Osteocyte (in vitro differentiated cells): ENCODE results near the gene COL27A1. TPM values are rescaled to one million over a fixed set of nuclear protein-coding genes. Genes with fewer than 3 reads are reported as not detected.

Source experiments
- DNase-seq: peaks from one replicate; pipeline ENCODE4 v3.0.0; 2021; ENCODE audit warnings: mixed read lengths; ENCODE audit not compliant: unreplicated experiment; ENCODE audit errors: extremely low spot score
- H3K27ac Mint-ChIP-seq: one replicate; pipeline ENCODE4 v1.8.0; 2021; ENCODE audit warnings: mild to moderate bottlenecking, mixed read lengths; ENCODE audit not compliant: unreplicated experiment
- H3K27me3 Mint-ChIP-seq: one replicate; pipeline ENCODE4 v1.8.0; 2021; ENCODE audit warnings: mixed read lengths; ENCODE audit not compliant: unreplicated experiment
- H3K36me3 Mint-ChIP-seq: one replicate; pipeline ENCODE4 v1.8.0; 2021; ENCODE audit warnings: mixed read lengths; ENCODE audit not compliant: unreplicated experiment
- H3K4me1 Mint-ChIP-seq: one replicate; pipeline ENCODE4 v1.8.0; 2021; ENCODE audit warnings: mixed read lengths; ENCODE audit not compliant: unreplicated experiment
- H3K4me3 Mint-ChIP-seq: one replicate; pipeline ENCODE4 v1.8.0; 2021; ENCODE audit warnings: mild to moderate bottlenecking, moderate library complexity, mixed read lengths; ENCODE audit not compliant: unreplicated experiment
- H3K9me3 Mint-ChIP-seq: one replicate; pipeline ENCODE4 v1.8.0; 2021; ENCODE audit warnings: mixed read lengths; ENCODE audit not compliant: unreplicated experiment
- CTCF ChIP-seq: fragments of 200-600 bp; sonication (generic); IDR thresholded peaks from 2 replicates; pipeline ENCODE4 v1.5.0; 2021; ENCODE audit warnings: antibody characterized with exemption, mild to moderate bottlenecking, moderate library complexity
- total RNA-seq: library from RNA; stranded (reverse); gene quantifications from 2 replicates; pipeline ENCODE4 v1.2.1, GENCODE V29; 2021

COL27A1 gene
- total RNA-seq, 1 donor from 2014 or later = 44.4 TPM

GRCh38 chr9:114166103-114166470 lies 10.8 kb downstream of the COL27A1 start:
- H3K36me3 Mint-ChIP-seq = peaks cover 9% of the 10 kb centered on the region
- H3K4me1 Mint-ChIP-seq = peaks cover 59% of the 10 kb centered on the region
- no peaks in the 10 kb centered on the region for H3K27me3 Mint-ChIP-seq
- no peak overlapping the region for H3K4me3 Mint-ChIP-seq
- H3K27ac Mint-ChIP-seq = no peak overlapping the region
- DNase-seq = no peak
- no peaks in the 10 kb centered on the region for H3K9me3 Mint-ChIP-seq
- TF ChIP-seq CTCF = no peak

GRCh38 chr9:114166614-114167572 lies 11.6 kb downstream of the COL27A1 start:
- Mint-ChIP-seq H3K27ac (no peak overlapping the region), H3K27me3 (no peaks in the 10 kb centered on the region), H3K4me3 (no peak overlapping the region), H3K4me1 (peaks cover 66% of the 10 kb centered on the region), H3K36me3 (peaks cover 9% of the 10 kb centered on the region), H3K9me3 (no peaks in the 10 kb centered on the region)
- no peak for DNase-seq
- no peak for TF ChIP-seq CTCF

GRCh38 chr9:114167591-114168091 lies 12.3 kb downstream of the COL27A1 start:
- no peaks in the 10 kb centered on the region for H3K9me3 Mint-ChIP-seq
- H3K27ac Mint-ChIP-seq = no peak overlapping the region
- H3K36me3 Mint-ChIP-seq = peaks cover 9% of the 10 kb centered on the region
- DNase-seq = no peak
- peaks cover 67% of the 10 kb centered on the region for H3K4me1 Mint-ChIP-seq
- no peak for TF ChIP-seq CTCF
- no peak overlapping the region for H3K4me3 Mint-ChIP-seq
- H3K27me3 Mint-ChIP-seq = no peaks in the 10 kb centered on the region

GRCh38 chr9:114168281-114169028 lies 13.1 kb downstream of the COL27A1 start:
- no peak for DNase-seq
- no peak for TF ChIP-seq CTCF
- Mint-ChIP-seq H3K9me3 (no peaks in the 10 kb centered on the region), H3K36me3 (peaks cover 9% of the 10 kb centered on the region), H3K4me3 (no peak overlapping the region), H3K4me1 (peaks cover 68% of the 10 kb centered on the region), H3K27me3 (no peaks in the 10 kb centered on the region), H3K27ac (peak overlapping the region; percentile 98)
